HCT116 (cell line): ENCODE measurements around the gene GSN. TPM values are rescaled to one million over a fixed set of nuclear protein-coding genes. Genes with fewer than 3 reads are reported as not detected.

Source experiments
- ATAC-seq: fragments of 200-7000 bp; cut with Tn5 transposase; 2 replicates; pipeline ENCODE4 v1.9.1; 2020; ENCODE audit warnings: mild to moderate bottlenecking, moderate library complexity
- BruUV-seq: library from RNA; stranded (reverse); fragments of 400-500 nt; replicated peaks from 2 replicates; lab custom pipeline; 2021; lab: Mats Ljungman, UMichigan
- CTCF ChIA-PET: fragments of 300-600 bp; sonication (Branson Sonifier 250); formaldehyde crosslinking; loops from one replicate; lab custom pipeline; 2021; ENCODE audit warnings: antibody characterized with exemption; lab: Charles Lee
- POLR2A ChIA-PET: fragments of 300-600, 350-600 bp; sonication (Branson Sonifier 250); formaldehyde crosslinking; loops from one replicate; lab custom pipeline; 2021; ENCODE audit warnings: antibody characterized with exemption; lab: Charles Lee
- RAD21 ChIA-PET, 2 experiments: fragments of 300-600 bp; sonication (Branson Sonifier 250); formaldehyde crosslinking; loops; one replicate each; lab custom pipeline; 2023; ENCODE audit warnings: low total read pairs in 2 of 2; ENCODE audit not compliant: uncharacterized antibody in 2 of 2, unreplicated experiment in 2 of 2, low non-redundant PET in 1 of 2; lab: Charles Lee
- DNase-seq: peaks from one replicate; pipeline ENCODE4 v3.0.0-alpha.2; 2010; ENCODE audit warnings: low read depth, low spot score
- H2AFZ ChIP-seq: fragments of 200-600 bp; shearing (Covaris generic), sonication (generic); 2 replicates; pipeline ENCODE4 v1.6.1; 2017; ENCODE audit warnings: low read depth, mixed run types, mixed read lengths, antibody characterized with exemption, low read length; ENCODE audit not compliant: poor library complexity, severe bottlenecking
- H3K27ac ChIP-seq: 2 replicates; pipeline ENCODE4 v1.5.1; 2012; ENCODE audit warnings: low read depth, low read length
- H3K27me3 ChIP-seq: fragments of 200-600 bp; sonication (generic); 2 replicates; pipeline ENCODE4 v1.6.1; 2016; ENCODE audit warnings: mixed run types, low read length, mixed read lengths; ENCODE audit not compliant: insufficient read depth
- H3K36me3 ChIP-seq, 2 experiments: fragments of 200-500 bp in 1 of 2; fragments of 200-600 bp in 1 of 2; sonication (Bioruptor generic) in 1 of 2; sonication (generic) in 1 of 2; 2 replicates each; pipeline versions ENCODE4 v1.5.1 to v1.6.1; 2014 to 2016; ENCODE audit warnings: low read length in 2 of 2, inconsistent platforms in 1 of 2, mixed read lengths in 1 of 2, mixed run types in 1 of 2; ENCODE audit not compliant: insufficient read depth in 2 of 2, control insufficient read depth in 1 of 2
- H3K4me1 ChIP-seq, 2 experiments: fragments of 200-600 bp in 1 of 2; sonication (generic) in 1 of 2; 2 replicates each; pipeline versions ENCODE4 v1.5.1 to v1.6.1; 2012 to 2017; ENCODE audit warnings: low read length in 2 of 2, inconsistent platforms in 1 of 2, mild to moderate bottlenecking in 1 of 2, mixed read lengths in 1 of 2, mixed run types in 1 of 2, moderate library complexity in 1 of 2; ENCODE audit not compliant: insufficient read depth in 2 of 2, control insufficient read depth in 1 of 2
- H3K4me2 ChIP-seq: fragments of 200-600 bp; sonication (generic); 2 replicates; pipeline ENCODE4 v1.6.1; 2017; ENCODE audit warnings: mixed run types, low read length, mixed read lengths
- H3K4me3 ChIP-seq, 2 experiments: fragments of 200-600 bp in 1 of 2; sonication (generic) in 1 of 2; replicated peaks in 1 of 2; 2 replicates each; pipeline ENCODE4 v1.5.1; 2011 to 2016; ENCODE audit warnings: low read length in 2 of 2, control low read depth in 1 of 2, low read depth in 1 of 2, mild to moderate bottlenecking in 1 of 2, mixed read lengths in 1 of 2, mixed run types in 1 of 2
- H3K79me2 ChIP-seq: fragments of 200-600 bp; sonication (generic); 2 replicates; pipeline ENCODE4 v1.6.1; 2017; ENCODE audit warnings: mild to moderate bottlenecking, mixed run types, low read length, moderate library complexity, mixed read lengths; ENCODE audit not compliant: insufficient read depth
- H3K9ac ChIP-seq: fragments of 200-600 bp; sonication (generic); 2 replicates; pipeline ENCODE4 v1.6.1; 2016; ENCODE audit warnings: low read length, mixed read lengths
- H3K9me2 ChIP-seq: fragments of 200-600 bp; sonication (generic), shearing (Covaris generic); 2 replicates; pipeline ENCODE4 v1.6.1; 2017; ENCODE audit warnings: mixed run types, mild to moderate bottlenecking, moderate library complexity; ENCODE audit not compliant: insufficient read depth
- H3K9me3 ChIP-seq, 2 experiments: fragments of 200-500 bp in 1 of 2; fragments of 200-600 bp in 1 of 2; sonication (Bioruptor generic) in 1 of 2; sonication (generic) in 1 of 2; 2 replicates each; pipeline ENCODE4 v1.6.1; 2014 to 2017; ENCODE audit warnings: low read length in 2 of 2, mixed read lengths in 2 of 2, inconsistent platforms in 1 of 2, low read depth in 1 of 2, mild to moderate bottlenecking in 1 of 2, mixed run types in 1 of 2, moderate library complexity in 1 of 2; ENCODE audit not compliant: control insufficient read depth in 1 of 2, insufficient read depth in 1 of 2
- H4K20me1 ChIP-seq: fragments of 200-600 bp; sonication (generic), shearing (Covaris generic); 2 replicates; pipeline ENCODE4 v1.6.1; 2017; ENCODE audit warnings: mixed run types, mild to moderate bottlenecking, moderate library complexity; ENCODE audit not compliant: insufficient read depth
- CBX3 ChIP-seq: IDR thresholded peaks from 2 replicates; pipeline ENCODE4 v1.6.1; 2012; ENCODE audit warnings: low read depth
- CEBPB ChIP-seq: IDR thresholded peaks from 2 replicates; pipeline ENCODE4 v1.6.1; 2012; ENCODE audit warnings: low read depth
- EGR1 ChIP-seq: IDR thresholded peaks from 2 replicates; pipeline ENCODE4 v1.6.1; 2012; ENCODE audit warnings: low read depth
- ELF1 ChIP-seq: IDR thresholded peaks from 2 replicates; pipeline ENCODE4 v1.6.1; 2012; ENCODE audit warnings: low read depth, borderline replicate concordance
- EZH2 ChIP-seq: fragments of 200-600 bp; sonication (generic); IDR thresholded peaks from 2 replicates; pipeline ENCODE4 v1.6.1; 2017; ENCODE audit warnings: antibody characterized with exemption, mixed run types
- EZH2phosphoT487 ChIP-seq: fragments of 200-600 bp; IDR thresholded peaks from 2 replicates; pipeline ENCODE4 v1.6.1; 2018; ENCODE audit warnings: antibody characterized with exemption, borderline replicate concordance
- FOSL1 ChIP-seq: IDR thresholded peaks from 2 replicates; pipeline ENCODE4 v1.6.1; 2012; ENCODE audit warnings: low read depth
- POLR2A ChIP-seq: IDR thresholded peaks from 2 replicates; pipeline ENCODE4 v1.7.0; 2011; ENCODE audit warnings: borderline replicate concordance; ENCODE audit not compliant: insufficient read depth, insufficient read length; ENCODE audit errors: extremely low read depth
- POLR2AphosphoS5 ChIP-seq: IDR thresholded peaks from 2 replicates; pipeline ENCODE4 v1.6.1; 2011; ENCODE audit warnings: mild to moderate bottlenecking, low read depth, low read length, moderate library complexity
- RAD21 ChIP-seq: IDR thresholded peaks from 2 replicates; pipeline ENCODE4 v1.6.1; 2012; ENCODE audit warnings: low read depth, mild to moderate bottlenecking
- SIN3A ChIP-seq: IDR thresholded peaks from 2 replicates; pipeline ENCODE4 v1.6.1; 2012; ENCODE audit warnings: low read depth
- SRF ChIP-seq: IDR thresholded peaks from 2 replicates; pipeline ENCODE4 v1.6.1; 2012; ENCODE audit warnings: low read depth
- TCF7L2 ChIP-seq: IDR thresholded peaks from 2 replicates; pipeline ENCODE4 v1.7.0; 2011; ENCODE audit warnings: borderline replicate concordance, inconsistent platforms; ENCODE audit not compliant: insufficient read depth, insufficient read length; ENCODE audit errors: extremely low read depth
- YY1 ChIP-seq: IDR thresholded peaks from 2 replicates; pipeline ENCODE4 v1.6.1; 2011; ENCODE audit warnings: low read length, low read depth, moderate library complexity, mild to moderate bottlenecking; ENCODE audit not compliant: insufficient replicate concordance; ENCODE audit errors: extremely low read depth
- ZNF274 ChIP-seq: fragments of 200-500 bp; sonication (Bioruptor generic); IDR thresholded peaks from 2 replicates; pipeline ENCODE4 v1.6.1; 2014; ENCODE audit warnings: mild to moderate bottlenecking, low read depth, low read length, inconsistent platforms
- intact Hi-C: fragments of 100-400 bp; cut with micrococcal nuclease; formaldehyde crosslinking; loops from 2 replicates; pipeline ENCODE4 v1.10.0; 2022
- total RNA-seq: library from RNA; stranded (reverse); gene quantifications from one replicate; pipeline ENCODE4 v1.2.1, GENCODE V29; 2021; ENCODE audit not compliant: unreplicated experiment
- TF ChIP-seq, protein P1 (sequence below): IDR thresholded peaks from 2 replicates; pipeline ENCODE4 v1.6.1; 2011; ENCODE audit warnings: mild to moderate bottlenecking, low read length, moderate library complexity; ENCODE audit not compliant: insufficient replicate concordance; ENCODE audit errors: extremely low read depth
- TF ChIP-seq, protein P2 (sequence below): IDR thresholded peaks from 2 replicates; pipeline ENCODE4 v1.6.1; 2012
- TF ChIP-seq, protein P3 (sequence below): IDR thresholded peaks from 2 replicates; pipeline ENCODE4 v1.6.1; 2012

The GSN gene
- total RNA-seq, 1 experiment from 2014 or later = 71.3 TPM

- Histone ChIP-seq H3K4me1 (peaks cover 0 to 14% of the 10 kb centered on the region in 2 experiments; a peak in 2 of 4 replicates), H2AFZ (no peak overlapping the region), H3K9ac (no peak overlapping the region), H3K4me3 (no peak overlapping the region), H3K27ac (no peak overlapping the region), H3K27me3 (no peaks in the 10 kb centered on the region), H4K20me1 (no peaks in the 10 kb centered on the region), H3K4me2 (no peak overlapping the region), H3K9me2 (no peaks in the 10 kb centered on the region), H3K9me3 (no peaks in the 10 kb centered on the region), H3K36me3 (no peaks in the 10 kb centered on the region), H3K79me2 (no peaks in the 10 kb centered on the region)
- intact Hi-C loops = no loop called here
- ATAC-seq (no peak), DNase-seq (no peak)
- ChIA-PET CTCF (interaction anchor here (1.5 kb wide), 1 partner anchor 9 kb away, joined by 4 read pairs; no protein-coding TSS in a partner anchor), POLR2A (no interaction called here), RAD21 (no interaction called here)
- TF ChIP-seq ZNF274 = no peak
- no peak for TF ChIP-seq EGR1
- no peak for TF ChIP-seq EZH2phosphoT487
- no peak for TF ChIP-seq TCF7L2
- TF ChIP-seq POLR2A = no peak
- no peak for TF ChIP-seq YY1
- no peak for TF ChIP-seq SRF
- no peak for TF ChIP-seq SIN3A
- TF ChIP-seq CBX3 = no peak
- no peak for TF ChIP-seq RAD21
- TF ChIP-seq ELF1 = no peak
- TF ChIP-seq POLR2AphosphoS5 = no peak
- TF ChIP-seq CEBPB = no peak
- TF ChIP-seq, protein P1, sequence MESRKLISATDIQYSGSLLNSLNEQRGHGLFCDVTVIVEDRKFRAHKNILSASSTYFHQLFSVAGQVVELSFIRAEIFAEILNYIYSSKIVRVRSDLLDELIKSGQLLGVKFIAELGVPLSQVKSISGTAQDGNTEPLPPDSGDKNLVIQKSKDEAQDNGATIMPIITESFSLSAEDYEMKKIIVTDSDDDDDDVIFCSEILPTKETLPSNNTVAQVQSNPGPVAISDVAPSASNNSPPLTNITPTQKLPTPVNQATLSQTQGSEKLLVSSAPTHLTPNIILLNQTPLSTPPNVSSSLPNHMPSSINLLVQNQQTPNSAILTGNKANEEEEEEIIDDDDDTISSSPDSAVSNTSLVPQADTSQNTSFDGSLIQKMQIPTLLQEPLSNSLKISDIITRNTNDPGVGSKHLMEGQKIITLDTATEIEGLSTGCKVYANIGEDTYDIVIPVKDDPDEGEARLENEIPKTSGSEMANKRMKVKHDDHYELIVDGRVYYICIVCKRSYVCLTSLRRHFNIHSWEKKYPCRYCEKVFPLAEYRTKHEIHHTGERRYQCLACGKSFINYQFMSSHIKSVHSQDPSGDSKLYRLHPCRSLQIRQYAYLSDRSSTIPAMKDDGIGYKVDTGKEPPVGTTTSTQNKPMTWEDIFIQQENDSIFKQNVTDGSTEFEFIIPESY = no peak
- TF ChIP-seq, protein P2, sequence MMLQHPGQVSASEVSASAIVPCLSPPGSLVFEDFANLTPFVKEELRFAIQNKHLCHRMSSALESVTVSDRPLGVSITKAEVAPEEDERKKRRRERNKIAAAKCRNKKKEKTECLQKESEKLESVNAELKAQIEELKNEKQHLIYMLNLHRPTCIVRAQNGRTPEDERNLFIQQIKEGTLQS = no peak
- no peak for TF ChIP-seq FOSL1
- TF ChIP-seq, protein P3, sequence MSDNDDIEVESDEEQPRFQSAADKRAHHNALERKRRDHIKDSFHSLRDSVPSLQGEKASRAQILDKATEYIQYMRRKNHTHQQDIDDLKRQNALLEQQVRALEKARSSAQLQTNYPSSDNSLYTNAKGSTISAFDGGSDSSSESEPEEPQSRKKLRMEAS = no peak
- no peak for TF ChIP-seq EZH2
- no TSS peak for BruUV-seq
Observed at GRCh38 chr9:121225240-121225639, 42.7 kb upstream of the GSN start.
